H1 (cell line): Measurements from ENCODE around the gene TM4SF20.

Experiments
- CTCF ChIP-seq, 3 experiments: IDR thresholded peaks; 1 replicate in 2 of 3; 2 replicates in 1 of 3; pipeline versions ENCODE4 v1.5.1 to v1.6.1; 2011; ENCODE audit warnings: low read length in 3 of 3, mild to moderate bottlenecking in 3 of 3, inconsistent platforms in 2 of 3, low read depth in 1 of 3, moderate library complexity in 1 of 3; ENCODE audit not compliant: insufficient read depth in 1 of 3; ENCODE audit errors: control extremely low read depth in 1 of 3
- MAFK ChIP-seq: IDR thresholded peaks from 2 replicates; pipeline ENCODE4 v1.6.1; 2012; ENCODE audit warnings: low read depth, mild to moderate bottlenecking, improper control_type of control experiment, low read length
- POLR2A ChIP-seq, 2 experiments: IDR thresholded peaks; 1 replicate in 1 of 2; 2 replicates in 1 of 2; pipeline ENCODE4 v1.6.1; 2011; ENCODE audit warnings: low read depth in 2 of 2, low read length in 2 of 2, mild to moderate bottlenecking in 2 of 2; ENCODE audit errors: control extremely low read depth in 1 of 2
- SIN3A ChIP-seq, 2 experiments: IDR thresholded peaks in 1 of 2; conservative IDR thresholded peaks in 1 of 2; 2 replicates each; pipeline ENCODE4 v1.6.1; 2011 to 2012; ENCODE audit warnings: low read length in 2 of 2, improper control_type of control experiment in 1 of 2, low read depth in 1 of 2, mild to moderate bottlenecking in 1 of 2
- TF ChIP-seq, protein P1 (sequence below): IDR thresholded peaks from 2 replicates; pipeline ENCODE4 v1.6.1; 2011; ENCODE audit warnings: low read depth, mild to moderate bottlenecking, low read length; ENCODE audit not compliant: insufficient read depth

GRCh38 chr2:227397562-227397961 is 18.5 kb upstream of the TM4SF20 start:
- TF ChIP-seq, protein P1, sequence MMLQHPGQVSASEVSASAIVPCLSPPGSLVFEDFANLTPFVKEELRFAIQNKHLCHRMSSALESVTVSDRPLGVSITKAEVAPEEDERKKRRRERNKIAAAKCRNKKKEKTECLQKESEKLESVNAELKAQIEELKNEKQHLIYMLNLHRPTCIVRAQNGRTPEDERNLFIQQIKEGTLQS: no peak
- TF ChIP-seq SIN3A (conservative IDR thresholded peaks at IDR 0.05 in 1 of 2, IDR thresholded peaks at IDR 0.05 in 1 of 2; ENCODE audit: low read depth in 1 of 2, low read length in 2 of 2) (no peak), POLR2A (IDR thresholded peaks at IDR 0.05; ENCODE audit: control extremely low read depth in 1 of 2, low read depth in 2 of 2, low read length in 2 of 2) (no peak), CTCF (IDR thresholded peaks at IDR 0.05; ENCODE audit: control extremely low read depth in 1 of 3, insufficient read depth in 1 of 3, low read depth in 1 of 3, low read length in 3 of 3) (no peak), MAFK (no peak)
